ENCODE measurements around the gene GNPTG.

The GNPTG gene

DNA sequence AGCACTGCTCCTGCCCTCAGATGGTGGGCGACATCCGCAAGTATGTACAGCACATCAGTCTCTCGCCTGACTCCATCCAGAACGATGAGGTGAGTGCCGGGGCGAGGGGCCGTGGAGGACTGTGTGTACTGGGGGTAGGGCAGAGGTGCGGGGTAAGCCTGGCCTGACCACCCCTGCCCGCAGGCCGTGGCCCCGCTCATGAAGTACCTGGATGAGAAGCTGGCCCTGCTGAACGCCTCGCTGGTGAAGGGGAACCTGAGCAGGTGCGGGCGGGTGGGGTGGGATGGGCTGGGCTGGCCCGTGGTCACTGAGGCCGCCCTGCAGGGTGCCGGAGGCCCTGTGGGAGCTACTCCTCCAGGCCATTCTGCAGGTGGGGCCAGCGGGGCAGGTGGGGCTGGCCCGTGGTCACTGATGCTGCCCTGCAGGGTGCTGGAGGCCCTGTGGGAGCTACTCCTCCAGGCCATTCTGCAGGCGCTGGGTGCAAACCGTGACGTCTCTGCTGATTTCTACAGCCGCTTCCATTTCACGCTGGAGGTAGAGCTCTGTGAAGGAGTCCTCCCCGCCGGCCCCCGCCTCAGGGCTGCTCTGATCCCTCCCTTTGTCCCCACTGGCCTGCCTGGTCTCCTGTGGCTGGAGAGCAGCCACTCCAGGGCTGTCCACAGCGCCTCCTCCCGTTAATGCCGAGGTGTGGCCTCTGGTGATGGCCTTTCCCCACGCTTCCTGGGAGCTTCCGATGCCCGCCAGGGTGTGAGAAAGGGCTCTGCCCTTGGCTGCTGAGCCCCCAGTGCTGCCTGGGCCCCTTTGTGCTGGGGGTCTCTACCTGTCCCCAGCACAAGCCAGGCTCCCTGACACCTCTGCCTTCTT is 5.1 kb upstream of the GNPTG start:
- peak; percentile 79 for DNase-seq
- Histone ChIP-seq H3K27me3 (ENCODE audit: insufficient read depth, low read depth, severe bottlenecking) (no peaks in the 10 kb centered on the region), H3K9me3 (ENCODE audit: severe bottlenecking) (no peaks in the 10 kb centered on the region), H3K4me3 (ENCODE audit: low read depth, low read length) (no peak overlapping the region), H3K36me3 (peaks cover 24% of the 10 kb centered on the region), H3K27ac (no peak overlapping the region)
- TF ChIP-seq, protein P1, sequence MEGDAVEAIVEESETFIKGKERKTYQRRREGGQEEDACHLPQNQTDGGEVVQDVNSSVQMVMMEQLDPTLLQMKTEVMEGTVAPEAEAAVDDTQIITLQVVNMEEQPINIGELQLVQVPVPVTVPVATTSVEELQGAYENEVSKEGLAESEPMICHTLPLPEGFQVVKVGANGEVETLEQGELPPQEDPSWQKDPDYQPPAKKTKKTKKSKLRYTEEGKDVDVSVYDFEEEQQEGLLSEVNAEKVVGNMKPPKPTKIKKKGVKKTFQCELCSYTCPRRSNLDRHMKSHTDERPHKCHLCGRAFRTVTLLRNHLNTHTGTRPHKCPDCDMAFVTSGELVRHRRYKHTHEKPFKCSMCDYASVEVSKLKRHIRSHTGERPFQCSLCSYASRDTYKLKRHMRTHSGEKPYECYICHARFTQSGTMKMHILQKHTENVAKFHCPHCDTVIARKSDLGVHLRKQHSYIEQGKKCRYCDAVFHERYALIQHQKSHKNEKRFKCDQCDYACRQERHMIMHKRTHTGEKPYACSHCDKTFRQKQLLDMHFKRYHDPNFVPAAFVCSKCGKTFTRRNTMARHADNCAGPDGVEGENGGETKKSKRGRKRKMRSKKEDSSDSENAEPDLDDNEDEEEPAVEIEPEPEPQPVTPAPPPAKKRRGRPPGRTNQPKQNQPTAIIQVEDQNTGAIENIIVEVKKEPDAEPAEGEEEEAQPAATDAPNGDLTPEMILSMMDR (IDR thresholded peaks at IDR 0.05; ENCODE audit: low read depth, low read length) = peak; percentile 84

DNA sequence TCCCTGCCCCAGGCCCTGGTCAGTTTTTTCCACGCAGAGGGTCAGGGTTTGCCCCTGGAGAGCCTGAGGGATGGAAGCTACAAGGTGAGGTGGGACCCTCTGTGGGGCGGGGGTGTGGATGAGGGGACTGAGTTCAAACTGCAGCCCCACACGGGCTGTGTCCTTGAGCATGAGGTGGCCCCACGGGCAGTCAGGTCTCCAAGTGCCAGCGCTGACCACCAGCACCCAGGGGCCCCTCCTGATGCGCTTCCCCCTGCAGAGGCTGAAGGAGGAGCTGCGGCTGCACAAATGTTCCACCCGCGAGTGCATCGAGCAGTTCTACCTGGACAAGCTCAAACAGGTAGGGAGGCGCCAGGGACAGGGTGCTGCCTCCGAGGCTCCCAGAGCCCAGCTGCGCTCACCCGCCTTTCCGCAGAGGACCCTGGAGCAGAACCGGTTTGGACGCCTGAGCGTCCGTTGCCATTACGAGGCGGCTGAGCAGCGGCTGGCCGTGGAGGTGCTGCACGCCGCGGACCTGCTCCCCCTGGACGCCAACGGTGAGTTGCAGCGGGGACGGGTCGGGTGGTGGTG is 4.4 kb upstream of the GNPTG start:
- no peak overlapping the region for H3K4me3 ChIP-seq (ENCODE audit: low read depth, low read length)
- no peak overlapping the region for H3K27ac ChIP-seq
- TF ChIP-seq, protein P1 (IDR thresholded peaks at IDR 0.05; ENCODE audit: low read depth, low read length) = no peak
- no peak for DNase-seq
- no peaks in the 10 kb centered on the region for H3K9me3 ChIP-seq (ENCODE audit: severe bottlenecking)
- H3K27me3 ChIP-seq (ENCODE audit: insufficient read depth, low read depth, severe bottlenecking) = no peaks in the 10 kb centered on the region
- peaks cover 24% of the 10 kb centered on the region for H3K36me3 ChIP-seq

DNA sequence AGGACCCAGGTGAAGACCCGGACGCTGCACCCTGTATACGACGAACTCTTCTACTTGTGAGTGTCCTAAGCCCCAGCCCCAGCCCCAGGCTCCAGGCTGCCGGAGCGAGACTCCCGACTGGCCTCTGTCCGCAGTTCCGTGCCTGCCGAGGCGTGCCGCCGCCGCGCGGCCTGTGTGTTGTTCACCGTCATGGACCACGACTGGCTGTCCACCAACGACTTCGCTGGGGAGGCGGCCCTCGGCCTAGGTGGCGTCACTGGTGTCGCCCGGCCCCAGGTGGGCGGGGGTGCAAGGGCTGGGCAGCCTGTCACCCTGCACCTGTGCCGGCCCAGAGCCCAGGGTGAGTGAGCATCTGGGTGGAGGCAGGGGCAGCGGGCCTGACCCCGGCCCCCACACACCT is 3.8 kb upstream of the GNPTG start:
- Histone ChIP-seq H3K27me3 (ENCODE audit: insufficient read depth, low read depth, severe bottlenecking) (no peaks in the 10 kb centered on the region), H3K27ac (no peak overlapping the region), H3K36me3 (peaks cover 24% of the 10 kb centered on the region), H3K9me3 (ENCODE audit: severe bottlenecking) (no peaks in the 10 kb centered on the region), H3K4me3 (ENCODE audit: low read depth, low read length) (no peak overlapping the region)
- no peak for DNase-seq
- TF ChIP-seq, protein P1 (IDR thresholded peaks at IDR 0.05; ENCODE audit: low read depth, low read length) = no peak

DNA sequence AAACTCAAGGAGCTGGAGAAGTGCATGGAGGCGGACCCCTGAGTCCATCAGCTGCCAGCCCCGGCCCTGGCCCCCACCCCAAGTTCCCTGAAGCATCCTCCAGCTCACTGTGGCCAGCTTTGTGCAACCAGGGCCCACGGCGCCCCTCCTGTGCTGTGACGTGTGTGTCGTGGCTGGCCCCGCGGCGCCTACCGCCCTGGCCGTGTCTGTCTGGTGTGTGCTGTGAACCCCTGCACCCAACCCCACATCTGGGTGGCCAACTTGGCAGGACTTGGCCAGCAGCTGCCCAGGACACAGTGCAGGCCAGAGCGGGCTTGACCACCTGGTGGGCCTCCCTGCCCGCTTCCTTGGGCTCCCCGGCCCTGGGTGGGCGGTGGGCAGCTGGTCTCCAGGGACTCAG is 3.3 kb upstream of the GNPTG start:
- TF ChIP-seq, protein P1 (IDR thresholded peaks at IDR 0.05; ENCODE audit: low read depth, low read length) = no peak
- H3K27me3 ChIP-seq (ENCODE audit: insufficient read depth, low read depth, severe bottlenecking) = no peaks in the 10 kb centered on the region
- H3K9me3 ChIP-seq (ENCODE audit: severe bottlenecking) = no peaks in the 10 kb centered on the region
- peaks cover 24% of the 10 kb centered on the region for H3K36me3 ChIP-seq
- H3K27ac ChIP-seq = no peak overlapping the region
- H3K4me3 ChIP-seq (ENCODE audit: low read depth, low read length) = no peak overlapping the region
- DNase-seq = no peak

DNA sequence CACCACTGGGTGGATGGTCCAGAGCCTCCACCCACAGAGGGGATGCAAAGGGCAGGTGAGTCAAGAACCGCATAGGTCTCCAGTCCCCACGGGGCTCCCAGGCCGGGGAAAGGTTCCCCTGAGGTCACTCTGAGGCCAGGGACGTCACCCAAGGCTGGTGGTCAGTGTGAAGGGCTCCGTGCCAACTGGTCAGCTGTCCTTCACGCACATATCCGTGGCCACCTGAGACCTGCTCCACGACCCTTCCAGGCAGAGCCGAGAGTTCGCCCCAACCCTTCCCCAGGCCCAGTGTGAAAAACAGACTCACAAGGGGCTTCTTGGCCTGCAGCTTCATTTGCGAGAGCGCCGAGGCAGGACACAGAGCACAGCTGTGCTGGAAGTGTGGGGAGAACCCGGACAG is 2.8 kb upstream of the GNPTG start:
- H3K9me3 ChIP-seq (ENCODE audit: severe bottlenecking) = no peaks in the 10 kb centered on the region
- no peak overlapping the region for H3K4me3 ChIP-seq (ENCODE audit: low read depth, low read length)
- TF ChIP-seq, protein P1 (IDR thresholded peaks at IDR 0.05; ENCODE audit: low read depth, low read length) = no peak
- H3K27me3 ChIP-seq (ENCODE audit: insufficient read depth, low read depth, severe bottlenecking) = no peaks in the 10 kb centered on the region
- H3K27ac ChIP-seq = no peak overlapping the region
- H3K36me3 ChIP-seq = peaks cover 24% of the 10 kb centered on the region
- no peak for DNase-seq

Measured in WERI-Rb-1 (cell line).